DLD1 (cell line): ENCODE measurements around the gene CCNI.
"Not testable (repeated sequence)": the region's sequence is repeated elsewhere in the genome, so short reads cannot be mapped to it uniquely, and the experiment has no call there.

ENCODE experiments used
- in situ Hi-C: cut with HindIII; loops from 2 replicates; pipeline ENCODE4 v1.10.0; 2017; ENCODE audit warnings: low sequenced_read_pairs

CCNI gene

GRCh38 chr4:77082886-77083608 is 7.3 kb upstream of the CCNI start:
- in situ Hi-C loops: loop anchor here (5.0 kb wide), 1 partner anchor 69 kb away; no protein-coding TSS in a partner anchor

GRCh38 chr4:77080806-77081205 is 5.0 kb upstream of the CCNI start:
- in situ Hi-C loops: loop anchor here (5.0 kb wide), 1 partner anchor 71 kb away; no protein-coding TSS in a partner anchor

- in situ Hi-C loops: no loop called here
Observed at GRCh38 chr4:77079281-77079680, 3.5 kb upstream of the CCNI start.

- in situ Hi-C loops: no loop called here
Observed at GRCh38 chr4:77078401-77078800, 2.6 kb upstream of the CCNI start.

- in situ Hi-C loops: no loop called here
Observed at GRCh38 chr4:77076889-77077635, 1.3 kb upstream of the CCNI start.

GRCh38 chr4:77074981-77075855 is 571 bp downstream of the CCNI start:
- in situ Hi-C loops: no loop called here

GRCh38 chr4:77074381-77074831 is 1.4 kb downstream of the CCNI start:
- in situ Hi-C loops: no loop called here

GRCh38 chr4:77073981-77074380 is 1.8 kb downstream of the CCNI start:
- in situ Hi-C loops: no loop called here

- in situ Hi-C loops: no loop called here
Observed at GRCh38 chr4:77073106-77073809, 2.5 kb downstream of the CCNI start.

GRCh38 chr4:77072195-77072753 is 3.5 kb downstream of the CCNI start:
- in situ Hi-C loops: no loop called here

GRCh38 chr4:77069514-77069913 is 6.3 kb downstream of the CCNI start:
- in situ Hi-C loops: not testable (repeated sequence)

- in situ Hi-C loops: no loop called here
Observed at GRCh38 chr4:77065382-77065781, 10.4 kb downstream of the CCNI start.

GRCh38 chr4:77062856-77063255 is 12.9 kb downstream of the CCNI start:
- in situ Hi-C loops: no loop called here

GRCh38 chr4:77052352-77052751 is 23.4 kb downstream of the CCNI start:
- in situ Hi-C loops: no loop called here

- in situ Hi-C loops: no loop called here
Observed at GRCh38 chr4:77050962-77051361, 24.8 kb downstream of the CCNI start.

GRCh38 chr4:77047037-77047436 is 28.8 kb downstream of the CCNI start:
- in situ Hi-C loops: no loop called here

GRCh38 chr4:77045490-77045889 is 30.3 kb downstream of the CCNI start:
- in situ Hi-C loops: no loop called here

GRCh38 chr4:77044461-77045150 is 31.2 kb downstream of the CCNI start:
- in situ Hi-C loops: no loop called here

GRCh38 chr4:77043507-77044136 is 32.2 kb downstream of the CCNI start:
- in situ Hi-C loops: no loop called here
